GM15510 (cell line): ENCODE results near the gene TNS2.

Source experiments
- POLR2A ChIP-seq: IDR thresholded peaks from 3 replicates; pipeline ENCODE4 v1.6.1; 2011; ENCODE audit warnings: borderline replicate concordance; ENCODE audit not compliant: insufficient read length; ENCODE audit errors: extremely low read depth

Gene TNS2

GRCh38 chr12:53102883-53103807, 53.3 kb downstream of the TNS2 start, which contains the start of gene SOAT2:
Gene SOAT2, plus strand, starts transcription at chr12:53103486. Its CDS starts 92 bp downstream, at chr12:53103578.
- no peak for TF ChIP-seq POLR2A

DNA sequence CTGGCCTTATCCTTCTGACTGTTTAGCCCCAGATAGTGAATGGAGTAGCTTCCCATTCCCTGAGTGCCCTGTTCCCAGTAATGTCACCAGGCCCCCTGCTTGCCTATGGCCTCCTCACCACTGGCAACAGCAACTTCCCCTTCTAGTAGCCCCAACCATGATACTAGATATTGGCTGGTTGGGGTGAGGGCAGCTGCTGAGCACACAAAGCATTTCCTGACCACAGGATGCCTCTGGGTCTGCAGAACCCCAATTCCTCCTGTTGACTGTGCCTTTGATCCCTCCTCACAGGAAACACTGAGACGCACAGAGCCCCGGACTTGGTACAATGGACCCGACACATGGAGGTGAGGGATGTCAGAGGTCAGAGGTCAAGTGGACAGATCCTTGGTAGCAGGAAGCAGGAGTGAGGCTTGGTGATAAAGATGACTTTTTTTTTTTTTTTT, 54.0 kb downstream of the TNS2 start:
- no peak for TF ChIP-seq POLR2A

- no peak for TF ChIP-seq POLR2A
Observed at GRCh38 chr12:53105256-53105655, 55.4 kb downstream of the TNS2 start.

- no peak for TF ChIP-seq POLR2A
Observed at GRCh38 chr12:53105712-53106439, 56.0 kb downstream of the TNS2 start.

GRCh38 chr12:53107122-53107521, 57.3 kb downstream of the TNS2 start:
- TF ChIP-seq POLR2A, result no peak

DNA sequence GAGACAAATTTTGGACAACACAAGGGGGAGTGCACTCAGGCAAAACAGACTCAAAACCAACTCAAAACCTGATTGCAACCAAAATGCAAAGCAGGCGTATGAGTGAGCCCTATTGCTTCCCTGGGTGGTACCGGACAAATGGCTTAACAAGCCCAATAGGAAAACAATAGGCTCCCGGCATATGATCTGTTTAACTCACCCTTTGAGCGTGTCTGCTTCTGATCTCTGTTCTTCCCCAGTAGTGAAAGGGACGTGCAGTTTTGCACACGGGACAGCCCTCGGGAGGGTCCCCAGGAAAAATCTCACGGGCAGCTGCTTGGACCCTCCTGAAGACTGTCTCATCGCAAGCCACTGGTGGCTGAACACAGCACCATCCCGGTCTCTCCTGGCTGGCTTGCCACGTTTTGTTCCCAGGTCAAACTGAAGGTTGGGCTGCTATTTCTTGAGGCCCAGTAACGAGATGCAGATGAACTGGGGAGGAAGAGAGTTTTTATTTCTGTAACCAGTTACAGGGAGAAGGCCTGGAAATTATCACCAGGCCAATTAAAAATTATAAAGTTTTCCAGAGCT, 63.4 kb downstream of the TNS2 start:
- no peak for TF ChIP-seq POLR2A

GRCh38 chr12:53113951-53114350, 64.1 kb downstream of the TNS2 start:
- no peak for TF ChIP-seq POLR2A
